GM19438 (cell line): ENCODE results near the gene NOP16.
"Not testable (repeated sequence)": the region's sequence is repeated elsewhere in the genome, so short reads cannot be mapped to it uniquely, and the experiment has no call there.

Source experiments
- ATAC-seq: cut with Tn5 transposase; IDR thresholded peaks from one replicate; pipeline ENCODE4 v1.9.1; 2021; ENCODE audit warnings: low read depth; ENCODE audit not compliant: unreplicated experiment

Gene NOP16

DNA sequence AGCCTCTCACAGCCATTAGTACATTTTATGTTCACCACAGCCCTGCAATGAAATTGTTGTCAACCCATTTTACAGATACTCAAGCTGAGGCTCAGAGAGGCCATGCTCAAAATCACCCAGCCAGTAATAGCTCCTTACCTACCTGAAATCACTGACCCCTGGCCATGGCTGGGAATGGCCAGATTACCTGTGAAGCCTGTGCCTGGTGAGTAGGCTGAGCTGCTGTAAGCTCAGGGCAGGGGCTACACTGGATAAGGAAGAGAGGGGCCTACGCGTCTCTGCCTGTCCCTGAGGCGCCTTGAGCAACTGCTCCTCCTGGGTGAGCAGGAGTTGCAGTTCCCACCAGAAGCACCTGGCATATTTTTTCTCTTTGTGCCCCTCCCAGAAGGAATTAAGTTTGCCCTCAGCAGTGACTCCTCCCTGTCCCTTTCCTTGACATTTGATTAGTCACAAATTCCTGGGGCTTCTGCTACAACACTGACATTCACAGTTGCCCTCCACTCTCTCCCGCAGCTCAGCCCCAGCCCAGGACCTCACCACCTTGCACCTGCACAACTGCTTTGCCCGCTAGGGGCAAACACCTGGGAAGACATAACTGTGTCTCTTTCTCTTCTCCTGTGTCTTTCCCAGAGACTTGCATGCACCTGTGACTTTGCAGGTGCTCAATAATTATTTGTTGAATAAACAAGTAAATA is 22.2 kb upstream of the NOP16 start:
- ATAC-seq, result no peak

DNA sequence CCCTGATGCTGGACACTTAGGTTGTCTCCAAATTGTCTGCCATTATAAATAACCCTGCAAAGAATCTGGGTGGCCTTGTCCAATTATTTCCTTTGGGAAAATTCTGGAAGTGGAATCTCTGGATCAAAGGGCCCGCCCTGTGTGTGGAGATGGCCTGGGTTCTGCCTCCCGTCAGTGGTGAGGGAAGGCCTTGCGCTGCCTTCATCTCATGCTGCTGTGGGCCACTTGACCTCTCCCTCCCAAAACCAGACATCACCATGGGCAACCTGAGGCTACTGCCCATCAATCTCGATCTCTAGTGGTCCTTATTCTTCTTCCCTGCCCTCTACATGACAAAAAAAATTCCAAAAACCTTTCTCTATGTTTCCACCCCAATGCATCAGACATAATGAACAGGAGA is 21.4 kb upstream of the NOP16 start:
- ATAC-seq, result no peak

DNA sequence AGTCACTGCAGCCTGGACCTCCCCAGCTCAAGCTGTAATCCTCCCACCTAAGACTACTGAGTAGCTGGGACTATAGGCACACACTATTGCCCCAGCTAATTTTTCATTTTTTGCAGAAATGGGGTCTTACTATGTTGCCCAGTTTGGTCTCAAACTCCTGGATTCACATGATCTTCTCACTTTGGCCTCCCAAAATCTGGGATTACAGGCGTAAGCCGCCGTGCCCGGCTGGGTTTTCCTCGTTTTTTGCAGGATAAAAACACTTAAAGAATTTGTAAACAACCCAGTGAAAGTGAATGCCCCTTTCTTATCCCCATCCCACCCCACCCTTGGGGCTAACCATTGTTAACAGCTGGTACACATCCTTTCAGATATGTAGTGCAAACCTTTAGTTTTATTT is 20.2 kb upstream of the NOP16 start:
- no peak for ATAC-seq

DNA sequence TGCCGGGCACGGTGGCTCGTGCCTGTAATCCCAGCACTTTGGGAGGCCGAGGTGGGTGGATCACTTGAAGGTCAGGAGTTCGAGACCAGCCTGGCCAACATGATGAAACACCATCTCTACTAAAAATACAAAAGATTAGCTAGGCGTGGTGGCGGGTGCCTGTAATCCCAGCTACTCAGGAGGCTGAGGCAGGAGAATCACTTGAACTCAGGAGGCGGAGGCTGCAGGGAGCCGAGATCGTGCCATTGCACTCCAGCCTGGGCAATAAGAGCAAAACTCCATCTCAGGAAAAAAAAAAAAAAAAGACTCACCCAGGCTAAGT is 19.8 kb upstream of the NOP16 start:
- ATAC-seq, result not testable (repeated sequence)

DNA sequence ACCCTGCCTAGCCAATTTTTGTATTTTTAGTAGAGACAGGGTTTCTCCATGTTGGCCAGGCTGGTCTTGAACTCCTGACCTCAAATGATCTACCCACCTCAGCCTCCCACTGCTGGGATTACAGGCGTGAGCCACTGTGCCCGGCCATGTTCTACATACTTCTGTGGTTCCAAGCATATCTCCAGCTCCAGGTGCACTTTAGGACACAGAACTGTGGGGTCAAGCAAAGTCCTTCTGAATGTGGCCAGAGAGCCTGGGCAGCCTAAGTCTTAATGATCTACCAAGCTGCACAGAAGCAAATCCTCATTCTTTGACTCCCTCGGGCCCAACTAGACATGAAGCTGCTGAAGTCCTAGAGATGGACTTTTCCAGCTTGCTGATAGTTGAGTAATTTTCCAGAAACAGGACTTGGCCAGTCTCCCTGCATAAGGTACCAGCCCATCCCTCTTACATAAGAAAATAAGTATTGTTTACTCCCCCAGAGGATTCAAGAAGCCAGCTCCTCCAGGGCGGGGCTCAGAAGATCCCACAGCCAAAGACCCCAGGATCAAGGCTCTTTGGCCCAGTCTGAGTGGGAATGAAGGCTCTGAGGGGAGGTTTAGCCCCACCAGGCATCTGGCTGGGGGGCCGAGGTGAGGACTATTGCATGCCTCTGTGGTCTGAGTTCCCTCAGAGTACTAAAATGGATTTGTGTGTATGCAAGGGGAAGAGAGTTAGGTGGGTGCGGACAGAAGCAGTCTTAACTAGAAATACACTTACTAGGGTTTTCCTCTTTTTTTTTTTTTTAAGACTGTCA is 19.3 kb upstream of the NOP16 start:
- ATAC-seq, result no peak

DNA sequence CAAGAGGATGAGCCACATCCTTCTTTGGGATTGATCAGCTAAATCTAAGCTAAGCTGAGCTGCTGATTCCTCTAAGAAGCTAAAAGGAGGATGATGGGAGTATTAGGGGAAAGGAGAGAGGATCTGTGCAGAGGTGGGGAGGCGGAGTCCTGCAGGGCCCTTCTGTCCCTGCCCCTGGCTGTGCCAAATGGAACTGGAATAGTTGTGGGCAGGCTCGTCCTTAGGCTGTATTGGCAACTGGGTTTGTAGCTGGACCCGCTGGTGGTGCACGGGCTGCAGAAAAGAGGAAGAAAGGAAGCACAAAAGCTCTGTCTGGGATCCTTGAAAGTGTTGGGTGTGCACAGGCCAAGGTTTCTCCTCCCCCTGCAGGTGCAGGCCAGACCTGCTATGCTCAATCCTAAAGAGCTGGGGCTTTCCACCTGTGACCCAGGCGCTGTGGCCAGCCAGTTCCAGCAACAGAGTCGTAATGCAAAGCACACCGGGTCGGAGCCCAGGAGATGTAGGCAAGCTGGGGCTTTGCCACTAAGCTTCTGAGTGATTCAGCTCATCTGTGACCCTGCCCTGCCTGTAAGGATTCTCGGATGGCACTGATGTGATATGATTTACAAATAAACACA is 18.1 kb upstream of the NOP16 start:
- ATAC-seq, result no peak

DNA sequence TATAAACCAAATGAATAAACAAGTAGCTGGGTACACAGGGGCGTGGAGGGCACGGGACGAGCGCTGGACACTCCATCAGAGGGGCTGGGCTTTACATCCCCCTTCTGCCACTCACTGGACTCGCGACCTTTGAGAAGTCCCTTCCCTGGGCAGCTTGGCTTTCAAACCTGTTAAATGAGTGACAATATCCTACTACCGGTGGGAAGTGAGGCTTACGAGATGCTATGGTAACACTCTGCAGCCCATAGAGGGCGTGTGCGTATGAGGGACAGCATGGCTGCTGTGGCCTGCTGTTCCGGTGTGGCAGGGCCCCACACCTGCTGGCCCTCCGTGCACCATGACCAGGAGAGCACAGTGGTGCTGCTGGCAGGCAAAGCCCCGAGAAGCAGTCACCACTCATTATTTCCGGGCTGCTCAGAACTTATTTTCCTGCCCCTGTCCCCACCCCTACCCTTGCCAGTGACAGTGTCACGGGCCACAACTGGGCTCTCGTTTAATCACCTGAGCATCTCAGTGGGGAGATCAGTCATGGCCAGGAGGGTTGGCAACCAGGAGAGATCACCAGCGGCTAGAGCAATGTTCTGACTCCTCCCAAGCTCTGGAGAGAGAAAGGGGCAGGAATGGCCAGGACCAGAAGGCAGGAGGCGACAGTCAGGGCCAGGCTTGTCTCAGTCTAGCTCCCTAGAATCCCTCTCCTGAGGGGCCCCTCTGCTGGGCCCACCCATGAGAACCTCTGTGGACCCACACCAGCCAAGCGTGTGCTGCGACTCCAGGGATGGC is 17.4 kb upstream of the NOP16 start:
- ATAC-seq, result no peak

DNA sequence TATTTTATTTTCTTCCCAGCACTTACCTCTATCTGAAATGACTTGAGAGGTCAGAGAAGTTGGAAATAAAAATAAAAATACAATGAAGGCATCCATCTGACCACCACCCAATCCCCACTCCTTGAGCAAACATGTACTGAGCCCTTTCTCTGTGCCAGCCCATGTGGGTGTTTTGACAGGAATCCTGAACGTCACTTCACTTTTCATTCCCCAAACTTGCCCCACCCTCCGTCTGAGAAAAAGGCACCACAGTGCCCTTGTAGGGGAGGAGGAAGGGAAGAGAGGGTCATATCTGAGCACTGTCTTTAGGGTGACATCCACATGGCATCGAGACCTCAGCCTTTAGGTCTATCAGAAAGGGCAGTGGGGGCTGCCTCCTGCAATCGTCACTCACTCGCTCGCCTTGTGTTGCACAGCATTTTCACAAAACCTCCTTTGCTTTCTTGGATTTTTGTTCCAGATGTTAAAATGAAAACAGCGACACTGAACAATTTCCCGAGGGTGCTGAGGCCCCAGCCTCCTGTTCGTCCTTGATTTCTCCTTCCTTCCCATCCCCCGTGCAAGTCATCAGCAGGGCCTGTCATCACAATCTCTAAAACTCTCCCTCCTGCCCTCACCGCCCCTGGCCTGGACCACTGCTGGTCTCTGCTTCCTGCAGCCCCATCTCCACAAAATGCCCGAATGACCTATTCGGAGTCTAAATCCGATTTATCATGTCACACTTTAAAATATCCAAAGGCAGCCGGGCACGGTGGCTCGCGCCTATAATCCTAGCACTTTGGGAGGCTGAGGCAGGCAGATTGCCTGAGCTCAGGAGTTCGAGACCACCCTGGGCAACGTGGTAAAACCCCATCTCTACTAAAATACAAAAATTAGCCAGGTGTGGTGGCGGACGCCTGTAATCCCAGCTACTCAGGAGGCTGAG is 13.1 kb upstream of the NOP16 start:
- ATAC-seq, result no peak

DNA sequence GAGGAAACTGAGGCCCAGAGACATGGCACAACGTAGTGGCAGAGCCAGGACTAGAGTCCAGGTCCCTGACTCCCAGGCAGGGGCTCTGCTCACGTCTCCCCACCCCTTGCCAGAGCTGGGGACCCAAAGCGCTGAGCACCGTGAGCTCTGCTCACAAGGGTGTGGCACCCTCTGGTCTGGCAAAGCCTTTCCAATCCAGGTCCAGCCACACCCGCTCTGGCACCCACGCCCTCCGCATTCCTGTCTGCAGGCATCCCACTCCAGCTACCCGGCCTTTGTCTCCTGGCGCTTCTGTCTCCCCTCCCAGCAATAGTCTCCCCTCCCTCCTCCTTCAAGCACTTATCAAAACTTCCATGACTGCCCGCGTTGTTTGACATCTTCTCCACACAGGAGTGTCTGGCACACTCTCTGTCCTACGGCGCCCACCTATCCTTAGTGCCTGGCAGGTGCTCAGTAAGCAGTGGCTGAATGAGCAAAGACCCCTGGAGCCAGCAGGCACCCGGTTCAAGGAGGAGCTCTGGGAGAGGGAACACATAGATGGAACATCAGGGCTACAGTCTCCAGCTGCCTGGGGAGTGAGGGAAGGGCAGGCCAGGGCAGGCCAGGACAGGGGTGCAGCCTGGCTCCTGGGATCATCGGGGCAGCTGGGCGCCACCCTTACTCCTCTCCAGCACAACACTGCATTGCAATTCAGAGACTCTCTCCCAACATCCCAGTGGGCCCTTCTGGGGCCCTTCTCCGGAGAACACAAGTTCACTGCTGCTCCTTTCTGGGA is 12.2 kb upstream of the NOP16 start:
- ATAC-seq, result no peak

DNA sequence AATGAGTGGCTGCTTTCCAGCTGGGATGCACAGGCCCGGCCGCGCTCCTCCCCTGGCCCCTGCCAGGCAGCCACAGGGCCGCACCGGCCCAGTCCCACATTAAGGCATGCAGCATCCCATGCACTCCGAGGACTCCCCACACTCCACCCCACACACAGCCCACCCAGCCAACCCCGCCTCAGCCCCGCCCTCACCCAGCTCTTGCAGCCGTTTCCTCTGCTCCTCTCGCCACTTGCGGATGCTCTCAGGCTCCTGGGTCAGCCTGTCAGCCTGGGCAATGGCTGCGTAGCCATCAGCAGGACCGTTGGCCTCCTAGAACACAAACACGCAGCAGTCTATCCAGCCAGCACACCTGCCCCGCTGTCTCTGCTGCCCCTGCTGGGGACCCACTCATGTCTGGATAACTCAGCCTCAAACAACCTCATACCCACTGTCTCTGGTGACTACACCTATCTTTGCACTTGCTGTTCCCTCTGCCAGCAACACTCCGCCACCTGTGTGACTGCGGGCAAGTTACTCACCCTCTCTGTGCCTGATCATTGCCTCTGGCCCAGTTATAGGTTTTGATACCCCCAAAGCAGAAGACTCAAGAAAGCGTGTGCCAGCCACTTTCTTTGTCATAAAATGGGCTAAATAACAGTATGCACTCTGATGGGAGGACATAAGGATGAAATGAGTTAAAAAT is 9.5 kb upstream of the NOP16 start:
- no peak for ATAC-seq

DNA sequence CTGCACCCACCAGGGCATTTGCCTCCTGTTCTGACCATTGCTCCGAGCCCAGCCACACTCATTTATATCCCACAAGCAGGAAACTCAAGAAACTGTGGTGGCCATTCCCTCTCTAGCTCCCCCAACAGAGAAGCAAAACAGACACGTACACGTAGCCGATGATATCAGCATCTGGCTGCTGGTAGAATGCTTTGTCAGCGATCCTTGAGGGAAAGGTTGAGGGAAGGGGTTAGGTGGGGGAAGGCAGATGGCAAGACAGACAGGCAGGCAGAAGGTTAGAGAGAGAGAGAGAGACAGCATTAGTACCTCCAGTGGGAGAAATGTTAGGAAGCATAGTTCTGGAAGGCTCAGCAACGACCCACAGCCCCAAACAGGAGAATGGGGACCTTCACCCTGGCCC is 7.9 kb upstream of the NOP16 start:
- no peak for ATAC-seq

DNA sequence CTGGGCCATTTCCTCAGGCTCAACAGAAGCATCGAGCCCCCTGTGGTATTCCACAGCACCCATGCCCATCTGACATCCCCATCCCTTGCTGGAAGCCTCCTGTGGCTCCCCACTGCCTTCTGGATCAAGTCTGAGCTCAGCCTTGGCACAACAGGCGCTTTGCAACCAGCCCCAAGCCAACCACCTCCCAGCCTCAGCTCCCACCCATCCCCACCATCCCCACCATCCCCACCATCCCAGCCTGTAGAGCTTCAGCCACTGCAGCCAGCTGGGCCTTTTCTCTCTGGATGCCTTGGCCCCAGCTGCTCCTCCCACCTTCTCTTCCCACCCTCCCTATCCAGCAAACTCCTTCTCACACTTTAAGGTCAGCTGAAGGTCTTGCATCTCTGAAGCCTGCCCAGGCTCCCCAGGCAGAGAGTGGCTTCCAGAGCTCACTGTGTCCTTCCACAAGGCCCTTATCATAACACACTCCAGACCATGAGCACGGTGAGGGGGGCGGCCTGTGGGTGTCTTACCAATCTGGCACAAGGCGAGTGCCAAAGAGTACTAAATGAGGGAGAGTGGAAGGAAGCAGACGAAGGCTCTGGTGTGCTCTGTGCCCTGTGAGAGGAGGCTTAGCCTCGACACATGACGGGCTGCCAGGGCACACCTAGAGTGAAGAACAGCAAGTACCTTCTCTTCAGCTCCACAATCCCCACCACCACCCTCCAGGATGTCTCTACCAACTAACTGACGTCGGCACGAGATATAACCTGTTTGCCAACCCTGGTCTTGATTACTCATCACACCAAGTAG is 6.7 kb upstream of the NOP16 start:
- no peak for ATAC-seq

DNA sequence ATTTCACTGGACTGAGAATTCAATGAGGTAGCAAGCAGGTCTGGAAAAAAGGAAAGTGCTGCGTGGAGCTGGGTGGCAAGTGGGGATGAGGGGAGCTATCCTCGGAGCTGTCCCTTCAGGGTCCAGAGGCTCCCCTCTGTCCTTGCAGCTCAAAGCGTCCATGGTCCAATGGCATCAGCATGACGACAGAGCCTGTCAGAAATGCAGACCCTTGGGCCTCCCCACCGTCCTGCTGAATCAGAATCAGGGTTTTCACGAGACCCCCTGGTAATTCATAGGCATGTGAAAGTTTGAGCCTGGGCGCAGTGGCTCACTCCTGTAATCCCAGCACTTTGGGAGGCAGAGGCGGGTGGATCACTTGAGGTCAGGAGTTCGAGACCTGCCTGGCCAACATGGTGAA is 5.7 kb upstream of the NOP16 start:
- no peak for ATAC-seq

DNA sequence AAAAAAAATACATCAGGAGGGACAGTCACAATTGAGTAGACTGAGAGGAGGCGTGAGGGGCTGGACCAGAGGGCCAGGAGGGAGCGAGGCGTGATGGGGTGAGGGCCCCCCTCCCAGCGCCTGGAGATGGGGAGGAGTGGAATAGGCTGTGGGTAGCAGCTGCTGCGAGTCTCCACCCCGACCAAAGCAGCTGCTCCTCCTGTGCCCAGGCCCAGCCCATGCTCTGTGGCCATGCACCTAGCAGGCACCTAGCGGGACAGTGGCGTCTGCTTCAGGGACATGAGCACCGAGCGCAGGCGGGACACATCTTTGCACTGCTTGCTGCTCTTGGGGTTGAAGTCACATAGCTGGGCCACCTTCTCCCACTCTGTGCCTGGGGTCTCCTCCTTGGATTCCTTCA is 4.1 kb upstream of the NOP16 start:
- no peak for ATAC-seq

DNA sequence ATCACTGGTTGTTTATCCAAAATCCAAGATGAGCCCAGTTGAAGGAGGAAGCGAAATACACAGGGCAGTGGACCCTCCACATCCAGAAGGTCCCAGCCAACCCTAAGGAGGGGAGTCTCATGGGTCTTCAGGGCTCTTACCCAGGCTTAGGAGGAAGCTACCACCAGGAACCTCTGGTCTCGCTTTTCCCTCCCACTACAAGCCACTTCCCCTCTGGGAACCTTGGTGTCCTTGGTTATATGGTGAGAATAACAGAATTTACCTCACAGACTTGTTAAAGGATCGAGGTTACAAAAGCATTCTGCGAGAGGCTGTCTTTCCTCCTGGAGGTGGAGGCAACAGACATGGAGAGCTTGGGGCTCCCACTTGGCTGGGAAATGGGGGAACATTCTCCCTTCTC is 3.6 kb upstream of the NOP16 start:
- ATAC-seq, result no peak

DNA sequence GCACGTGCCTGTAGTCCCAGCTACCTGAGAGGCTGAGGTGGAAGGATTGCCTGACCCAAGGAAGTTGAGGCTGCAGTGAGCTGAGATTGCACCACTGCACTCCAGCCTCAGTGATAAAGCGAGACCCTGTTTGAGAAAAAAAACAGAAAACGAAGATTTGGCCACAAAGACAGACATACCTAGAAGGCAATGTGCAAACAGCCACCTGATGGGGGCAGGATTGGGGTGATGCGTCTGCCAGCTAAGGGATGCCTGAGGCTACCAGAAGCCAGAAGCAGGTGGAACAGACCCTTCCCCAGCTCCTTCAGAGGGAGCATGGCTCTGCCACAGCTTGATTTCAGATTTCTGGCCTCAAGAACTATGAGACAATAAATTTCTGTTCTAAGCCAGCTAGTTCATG is 3.1 kb upstream of the NOP16 start:
- no peak for ATAC-seq

DNA sequence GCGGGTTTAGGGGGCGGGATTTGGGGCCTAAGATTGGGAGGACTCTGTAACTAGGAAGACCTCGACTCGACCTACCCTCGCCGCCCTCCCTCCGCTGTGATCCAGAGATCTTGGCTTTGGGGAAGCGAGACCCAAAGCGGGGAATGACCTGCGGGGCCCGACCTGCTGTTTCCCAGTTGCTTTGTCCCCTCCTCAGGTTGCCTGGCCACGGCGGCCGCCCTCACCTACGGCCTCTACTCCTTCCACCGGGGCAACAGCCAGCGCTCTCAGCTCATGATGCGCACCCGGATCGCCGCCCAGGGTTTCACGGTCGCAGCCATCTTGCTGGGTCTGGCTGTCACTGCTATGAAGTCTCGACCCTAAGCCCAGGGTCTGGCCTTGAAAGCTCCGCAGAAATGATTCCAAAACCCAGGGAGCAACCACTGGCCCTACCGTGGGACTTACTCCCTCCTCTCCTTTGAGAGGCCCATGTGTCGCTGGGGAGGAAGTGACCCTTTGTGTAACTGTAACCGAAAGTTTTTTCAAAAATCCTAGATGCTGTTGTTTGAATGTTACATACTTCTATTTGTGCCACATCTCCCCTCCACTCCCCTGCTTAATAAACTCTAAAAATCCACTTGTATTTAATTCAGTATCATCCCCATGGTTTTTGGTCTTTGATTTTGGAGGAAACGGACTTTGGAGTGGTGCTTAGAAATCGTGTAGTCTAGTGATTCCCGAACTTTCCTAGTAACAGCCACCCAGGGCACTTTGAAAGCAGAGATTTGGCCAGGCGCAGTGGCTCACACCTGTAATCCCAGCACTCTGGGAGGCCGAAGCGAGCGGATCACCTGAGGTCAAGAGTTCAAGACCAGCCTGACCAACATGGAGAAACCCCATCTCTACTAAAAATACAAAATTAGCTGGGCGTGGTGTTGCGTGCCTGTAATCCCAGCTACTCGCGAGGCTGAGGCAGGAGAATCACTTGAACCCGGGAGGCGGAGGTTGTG is 1.0 kb upstream of the NOP16 start:
- ATAC-seq, result peak; percentile 26
